ENCODE measurements around the gene GRID1.

The GRID1 gene

GRCh38 chr10:86299562-86299961, 67.0 kb downstream of the GRID1 start:
- Histone ChIP-seq H3K9ac (ENCODE audit: insufficient read length) (no peak overlapping the region), H3K27ac (no peak overlapping the region), H3K9me3 (ENCODE audit: low read depth, low read length) (no peaks in the 10 kb centered on the region), H3K36me3 (ENCODE audit: insufficient read depth, low read length) (no peaks in the 10 kb centered on the region), H3K4me3 (no peak overlapping the region)
- TF ChIP-seq POLR2AphosphoS5 (IDR thresholded peaks at IDR 0.05; ENCODE audit: borderline replicate concordance, low read depth, low read length) (no peak), EZH2 (IDR thresholded peaks at IDR 0.05) (no peak), FOXP2 (optimal IDR thresholded peaks at IDR 0.05; ENCODE audit: control extremely low read depth, extremely low read length, insufficient read depth) (no peak)
- DNase-seq (ENCODE audit: low read depth, low spot score), result no peak

- Histone ChIP-seq H3K27ac (no peak overlapping the region), H3K9ac (ENCODE audit: insufficient read length) (no peak overlapping the region), H3K9me3 (ENCODE audit: low read depth, low read length) (no peaks in the 10 kb centered on the region), H3K4me3 (no peak overlapping the region), H3K36me3 (ENCODE audit: insufficient read depth, low read length) (no peaks in the 10 kb centered on the region)
- no peak for DNase-seq (ENCODE audit: low read depth, low spot score)
- TF ChIP-seq FOXP2 (optimal IDR thresholded peaks at IDR 0.05; ENCODE audit: control extremely low read depth, extremely low read length, insufficient read depth) (no peak), POLR2AphosphoS5 (IDR thresholded peaks at IDR 0.05; ENCODE audit: borderline replicate concordance, low read depth, low read length) (no peak), EZH2 (IDR thresholded peaks at IDR 0.05) (no peak)
Measured at GRCh38 chr10:86298501-86299001, 68.0 kb downstream of the GRID1 start.

- H3K9ac ChIP-seq (ENCODE audit: insufficient read length), result no peak overlapping the region
- H3K4me3 ChIP-seq, result no peak overlapping the region
- no peak for DNase-seq (ENCODE audit: low read depth, low spot score)
- H3K36me3 ChIP-seq (ENCODE audit: insufficient read depth, low read length), result no peaks in the 10 kb centered on the region
- H3K9me3 ChIP-seq (ENCODE audit: low read depth, low read length), result no peaks in the 10 kb centered on the region
- no peak overlapping the region for H3K27ac ChIP-seq
- TF ChIP-seq EZH2 (IDR thresholded peaks at IDR 0.05) (no peak), FOXP2 (optimal IDR thresholded peaks at IDR 0.05; ENCODE audit: control extremely low read depth, extremely low read length, insufficient read depth) (no peak), POLR2AphosphoS5 (IDR thresholded peaks at IDR 0.05; ENCODE audit: borderline replicate concordance, low read depth, low read length) (no peak)
Measured at GRCh38 chr10:86295791-86296190, 70.8 kb downstream of the GRID1 start.

GRCh38 chr10:86295351-86295750, 71.2 kb downstream of the GRID1 start:
- no peak for TF ChIP-seq FOXP2 (optimal IDR thresholded peaks at IDR 0.05; ENCODE audit: control extremely low read depth, extremely low read length, insufficient read depth)
- no peak for TF ChIP-seq EZH2 (IDR thresholded peaks at IDR 0.05)
- TF ChIP-seq POLR2AphosphoS5 (IDR thresholded peaks at IDR 0.05; ENCODE audit: borderline replicate concordance, low read depth, low read length), result no peak
- no peak for DNase-seq (ENCODE audit: low read depth, low spot score)
- H3K4me3 ChIP-seq, result no peak overlapping the region
- H3K36me3 ChIP-seq (ENCODE audit: insufficient read depth, low read length), result no peaks in the 10 kb centered on the region
- H3K9me3 ChIP-seq (ENCODE audit: low read depth, low read length), result no peaks in the 10 kb centered on the region
- no peak overlapping the region for H3K9ac ChIP-seq (ENCODE audit: insufficient read length)
- no peak overlapping the region for H3K27ac ChIP-seq

- no peak overlapping the region for H3K27ac ChIP-seq
- DNase-seq (ENCODE audit: low read depth, low spot score), result no peak
Measured at GRCh38 chr10:86294346-86295265, 72.0 kb downstream of the GRID1 start.

GRCh38 chr10:86293396-86293791, 73.2 kb downstream of the GRID1 start:
- H3K9ac ChIP-seq (ENCODE audit: insufficient read length), result no peak overlapping the region
- H3K36me3 ChIP-seq (ENCODE audit: insufficient read depth, low read length), result no peaks in the 10 kb centered on the region
- no peak overlapping the region for H3K27ac ChIP-seq
- no peaks in the 10 kb centered on the region for H3K9me3 ChIP-seq (ENCODE audit: low read depth, low read length)
- no peak overlapping the region for H3K4me3 ChIP-seq
- TF ChIP-seq FOXP2 (optimal IDR thresholded peaks at IDR 0.05; ENCODE audit: control extremely low read depth, extremely low read length, insufficient read depth) (no peak), POLR2AphosphoS5 (IDR thresholded peaks at IDR 0.05; ENCODE audit: borderline replicate concordance, low read depth, low read length) (no peak), EZH2 (IDR thresholded peaks at IDR 0.05) (no peak)
- DNase-seq (ENCODE audit: low read depth, low spot score), result no peak

More at GRCh38 chr10:86294346-86295265, 72.0 kb downstream of the GRID1 start:
- Histone ChIP-seq H3K9ac (ENCODE audit: insufficient read length) (no peak overlapping the region), H3K9me3 (ENCODE audit: low read depth, low read length) (no peaks in the 10 kb centered on the region), H3K36me3 (ENCODE audit: insufficient read depth, low read length) (no peaks in the 10 kb centered on the region), H3K4me3 (no peak overlapping the region)
- TF ChIP-seq FOXP2 (optimal IDR thresholded peaks at IDR 0.05; ENCODE audit: control extremely low read depth, extremely low read length, insufficient read depth) (no peak), POLR2AphosphoS5 (IDR thresholded peaks at IDR 0.05; ENCODE audit: borderline replicate concordance, low read depth, low read length) (no peak), EZH2 (IDR thresholded peaks at IDR 0.05) (no peak)

GRCh38 chr10:86292462-86293395, 73.9 kb downstream of the GRID1 start:
- H3K27ac ChIP-seq, result no peak overlapping the region
- no peak overlapping the region for H3K9ac ChIP-seq (ENCODE audit: insufficient read length)
- H3K9me3 ChIP-seq (ENCODE audit: low read depth, low read length), result no peaks in the 10 kb centered on the region
- TF ChIP-seq POLR2AphosphoS5 (IDR thresholded peaks at IDR 0.05; ENCODE audit: borderline replicate concordance, low read depth, low read length) (no peak), FOXP2 (optimal IDR thresholded peaks at IDR 0.05; ENCODE audit: control extremely low read depth, extremely low read length, insufficient read depth) (no peak), EZH2 (IDR thresholded peaks at IDR 0.05) (no peak)
- no peak overlapping the region for H3K4me3 ChIP-seq
- no peak for DNase-seq (ENCODE audit: low read depth, low spot score)
- no peaks in the 10 kb centered on the region for H3K36me3 ChIP-seq (ENCODE audit: insufficient read depth, low read length)
